ENCODE measurements around the gene RUNX3. TPM values are rescaled to one million over a fixed set of nuclear protein-coding genes. Genes with fewer than 3 reads are reported as not detected.

RUNX3 gene
- total RNA-seq, 2 experiments from 2014 or later = 12.2 to 39.5 TPM

- DNase-seq (ENCODE audit: low spot score) = no peak
- no TSS peak for BruUV-seq (replicated peaks)
- no peaks in the 10 kb centered on the region for H3K9me2 ChIP-seq (ENCODE audit: insufficient read depth, low read length)
- intact Hi-C loops (cut with micrococcal nuclease; ENCODE audit: unreplicated experiment) = no loop called here
- no peaks in the 10 kb centered on the region for H3K36me3 ChIP-seq (ENCODE audit: insufficient read depth, low read length)
- H3K4me3 ChIP-seq (ENCODE audit: low read depth, low read length, poor library complexity, severe bottlenecking) = no peak overlapping the region
- TF ChIP-seq EZH2phosphoT487 (IDR thresholded peaks at IDR 0.05; ENCODE audit: borderline replicate concordance, low read depth, low read length) (no peak), CTCF (conservative IDR thresholded peaks at IDR 0.05; ENCODE audit: low read length) (no peak)
- no peak overlapping the region for H3K4me2 ChIP-seq (ENCODE audit: low read length)
- H3K27ac ChIP-seq (ENCODE audit: low read depth, low read length, poor library complexity, severe bottlenecking) = no peak overlapping the region
- no peak overlapping the region for H2AFZ ChIP-seq (ENCODE audit: low read length)
- no peaks in the 10 kb centered on the region for H3K79me2 ChIP-seq (ENCODE audit: insufficient read depth, low read depth, low read length)
- H4K20me1 ChIP-seq (ENCODE audit: insufficient read depth, low read length) = peaks cover 3% of the 10 kb centered on the region; the same call in 1 of the 2 replicates
- ChIA-PET POLR2A (no interaction called here), CTCF (ENCODE audit: unreplicated experiment) (no interaction called here)
- peaks cover 4% of the 10 kb centered on the region for H3K4me1 ChIP-seq (ENCODE audit: insufficient read depth, low read length, poor library complexity, severe bottlenecking)
- no peaks in the 10 kb centered on the region for H3K9me3 ChIP-seq (ENCODE audit: low read length)
Measured at GRCh38 chr1:24853649-24854048, 76.4 kb downstream of the RUNX3 start.

GRCh38 chr1:24850328-24850920 lies 79.7 kb downstream of the RUNX3 start:
- H3K4me3 ChIP-seq (ENCODE audit: low read depth, low read length, poor library complexity, severe bottlenecking) = no peak overlapping the region

More at GRCh38 chr1:24850328-24850920, 79.7 kb downstream of the RUNX3 start:
- Histone ChIP-seq H3K36me3 (ENCODE audit: insufficient read depth, low read length) (peaks cover 7% of the 10 kb centered on the region; the same call in 1 of the 2 replicates), H3K4me2 (ENCODE audit: low read length) (no peak overlapping the region), H4K20me1 (ENCODE audit: insufficient read depth, low read length) (peaks cover 3% of the 10 kb centered on the region; the same call in 1 of the 2 replicates), H3K79me2 (ENCODE audit: insufficient read depth, low read depth, low read length) (no peaks in the 10 kb centered on the region), H3K4me1 (ENCODE audit: insufficient read depth, low read length, poor library complexity, severe bottlenecking) (peaks cover 19% of the 10 kb centered on the region), H3K27ac (ENCODE audit: low read depth, low read length, poor library complexity, severe bottlenecking) (no peak overlapping the region), H3K9me3 (ENCODE audit: low read length) (no peaks in the 10 kb centered on the region), H2AFZ (ENCODE audit: low read length) (no peak overlapping the region), H3K9me2 (ENCODE audit: insufficient read depth, low read length) (no peaks in the 10 kb centered on the region)
- DNase-seq (ENCODE audit: low spot score) = no peak
- POLR2A ChIA-PET = no interaction called here
- BruUV-seq (replicated peaks) = no TSS peak
- intact Hi-C loops (cut with micrococcal nuclease; ENCODE audit: unreplicated experiment) = no loop called here
- CTCF ChIA-PET (ENCODE audit: unreplicated experiment) = no interaction called here
- TF ChIP-seq EZH2phosphoT487 (IDR thresholded peaks at IDR 0.05; ENCODE audit: borderline replicate concordance, low read depth, low read length) = no peak
- no peak for TF ChIP-seq CTCF (conservative IDR thresholded peaks at IDR 0.05; ENCODE audit: low read length)
